GM23338 (cell line): ENCODE measurements around the gene PSMB8. TPM values are rescaled to one million over a fixed set of nuclear protein-coding genes. Genes with fewer than 3 reads are reported as not detected.

ENCODE experiments used
- ATAC-seq: fragments of 200-7000 bp; cut with Tn5 transposase; 3 replicates; pipeline ENCODE4 v1.9.1; 2020
- DNase-seq: peaks from one replicate; pipeline ENCODE4 v3.0.0-alpha.2; 2015; ENCODE audit warnings: low spot score
- H2AFZ ChIP-seq: fragments of 200-600 bp; sonication (generic); 2 replicates; pipeline ENCODE4 v1.8.0; 2016; ENCODE audit warnings: antibody characterized with exemption, mild to moderate bottlenecking, moderate library complexity
- H3F3A ChIP-seq: fragments of 200-600 bp; sonication (generic); replicated peaks from 2 replicates; pipeline ENCODE4 v1.8.0; 2017; ENCODE audit warnings: antibody characterized with exemption, mixed run types, low read depth
- H3K27ac ChIP-seq: fragments of 200-600 bp; sonication (generic); 2 replicates; pipeline ENCODE4 v1.6.1; 2016; ENCODE audit warnings: low read depth
- H3K27me3 ChIP-seq: fragments of 200-600 bp; sonication (generic); 2 replicates; pipeline ENCODE4 v1.8.0; 2016; ENCODE audit warnings: mild to moderate bottlenecking, mixed run types, moderate library complexity; ENCODE audit not compliant: insufficient read depth
- H3K36me3 ChIP-seq: fragments of 200-600 bp; sonication (generic); 2 replicates; pipeline ENCODE4 v1.8.0; 2016; ENCODE audit warnings: mild to moderate bottlenecking; ENCODE audit not compliant: insufficient read depth
- H3K4me1 ChIP-seq: fragments of 200-600 bp; sonication (generic); 2 replicates; pipeline ENCODE4 v1.8.0; 2016; ENCODE audit warnings: mild to moderate bottlenecking, moderate library complexity; ENCODE audit not compliant: insufficient read depth
- H3K4me2 ChIP-seq: fragments of 200-600 bp; sonication (generic); 2 replicates; pipeline ENCODE4 v1.7.1; 2017; ENCODE audit warnings: mixed run types
- H3K4me3 ChIP-seq: fragments of 200-600 bp; sonication (generic); 2 replicates; pipeline ENCODE4 v1.6.1; 2016; ENCODE audit warnings: mixed run types
- H3K79me2 ChIP-seq: fragments of 200-600 bp; sonication (generic); replicated peaks from 2 replicates; pipeline ENCODE4 v1.8.0; 2017; ENCODE audit warnings: mild to moderate bottlenecking; ENCODE audit not compliant: insufficient read depth
- H3K9me2 ChIP-seq: fragments of 200-600 bp; sonication (generic); 2 replicates; pipeline ENCODE4 v1.8.0; 2017; ENCODE audit not compliant: insufficient read depth
- H4K20me1 ChIP-seq: fragments of 200-600 bp; sonication (generic); replicated peaks from 2 replicates; pipeline ENCODE4 v1.8.0; 2017; ENCODE audit warnings: mild to moderate bottlenecking; ENCODE audit not compliant: insufficient read depth
- H3K27ac Mint-ChIP-seq: 2 replicates; pipeline ENCODE4 v1.8.0; 2020; ENCODE audit warnings: inconsistent platforms, mild to moderate bottlenecking, moderate library complexity, mixed read lengths
- H3K27me3 Mint-ChIP-seq: 3 replicates; pipeline ENCODE4 v1.8.0; 2022; ENCODE audit warnings: low read depth, mild to moderate bottlenecking, moderate library complexity, mixed read lengths, inconsistent platforms; ENCODE audit not compliant: insufficient read depth, poor library complexity
- H3K36me3 Mint-ChIP-seq: 3 replicates; pipeline ENCODE4 v1.8.0; 2021; ENCODE audit warnings: low read depth, mild to moderate bottlenecking, inconsistent platforms, moderate library complexity, mixed read lengths
- H3K4me1 Mint-ChIP-seq: 3 replicates; pipeline ENCODE4 v1.8.0; 2020; ENCODE audit warnings: mild to moderate bottlenecking, inconsistent platforms, mixed read lengths
- H3K4me3 Mint-ChIP-seq: 3 replicates; pipeline ENCODE4 v1.8.0; 2021; ENCODE audit warnings: moderate library complexity, mild to moderate bottlenecking, inconsistent platforms, mixed read lengths
- H3K9me3 Mint-ChIP-seq: 3 replicates; pipeline ENCODE4 v1.8.0; 2020; ENCODE audit warnings: moderate library complexity, mild to moderate bottlenecking, inconsistent platforms, mixed read lengths
- CREB1 ChIP-seq: fragments of 250-450 bp; sonication (Bioruptor Pico); IDR thresholded peaks from 2 replicates; pipeline ENCODE4 v1.5.0; 2020; ENCODE audit warnings: low read depth, mild to moderate bottlenecking, moderate library complexity
- CTCF ChIP-seq, 2 experiments: fragments of 200-600 bp in 1 of 2; sonication (generic) in 1 of 2; conservative IDR thresholded peaks; 2 replicates each; pipeline versions ENCODE4 v1.5.1 to v1.6.1; 2016 to 2017; ENCODE audit warnings: antibody characterized with exemption in 2 of 2, low read depth in 2 of 2, mild to moderate bottlenecking in 2 of 2, moderate library complexity in 1 of 2
- ETS1 ChIP-seq: IDR thresholded peaks from 2 replicates; pipeline ENCODE4 v1.6.1; 2016; ENCODE audit warnings: antibody characterized with exemption
- EZH2phosphoT487 ChIP-seq: fragments of 200-600 bp; sonication (generic); IDR thresholded peaks from one replicate; pipeline ENCODE4 v1.8.1; 2018; ENCODE audit warnings: antibody characterized with exemption; ENCODE audit not compliant: unreplicated experiment
- JUNB ChIP-seq: IDR thresholded peaks from one replicate; pipeline ENCODE4 v1.6.1; 2016; ENCODE audit warnings: antibody characterized with exemption; ENCODE audit not compliant: unreplicated experiment
- NANOG ChIP-seq: IDR thresholded peaks from 2 replicates; pipeline ENCODE4 v1.6.1; 2016; ENCODE audit warnings: antibody characterized with exemption, borderline replicate concordance
- POLR2AphosphoS5 ChIP-seq: IDR thresholded peaks from 2 replicates; pipeline ENCODE4 v1.6.1; 2016; ENCODE audit warnings: antibody characterized with exemption, low read depth
- STAT1 ChIP-seq: IDR thresholded peaks from one replicate; pipeline ENCODE4 v1.6.1; 2016; ENCODE audit warnings: antibody characterized with exemption; ENCODE audit not compliant: unreplicated experiment
- ZNF114 ChIP-seq: fragments of 250-450 bp; sonication (Bioruptor Pico); IDR thresholded peaks from 2 replicates; pipeline ENCODE4 v1.5.0; 2020; ENCODE audit warnings: mild to moderate bottlenecking, moderate library complexity
- ZNF331 ChIP-seq: fragments of 250-450 bp; sonication (Bioruptor Pico); IDR thresholded peaks from 2 replicates; pipeline ENCODE4 v1.5.0; 2020; ENCODE audit warnings: low read depth, mild to moderate bottlenecking, moderate library complexity
- ZNF462 ChIP-seq: fragments of 250-450 bp; sonication (Bioruptor Pico); IDR thresholded peaks from 2 replicates; pipeline ENCODE4 v1.5.0; 2020; ENCODE audit warnings: mild to moderate bottlenecking, moderate library complexity
- polyA plus RNA-seq: library from polyadenylated mRNA; unstranded; fragments of >200 nt; fragmentation: Nextera tagmentation; extraction: Ambion mirVana; gene quantifications from 2 replicates; pipeline ENCODE4 v1.2.1, GENCODE V29; 2016
- total RNA-seq: library from RNA; depleted of rRNA; stranded (reverse); fragments of >200 nt; shearing (Covaris generic); gene quantifications from 2 replicates; pipeline ENCODE4 v1.2.3, GENCODE V29; 2014
- TF ChIP-seq, protein P1 (sequence below): IDR thresholded peaks from one replicate; pipeline ENCODE4 v1.6.1; 2018; ENCODE audit warnings: antibody characterized with exemption; ENCODE audit not compliant: unreplicated experiment

Gene PSMB8
- total and polyA plus RNA-seq, 2 experiments from 2014 or later = 16.5 to 27.6 TPM

DNA sequence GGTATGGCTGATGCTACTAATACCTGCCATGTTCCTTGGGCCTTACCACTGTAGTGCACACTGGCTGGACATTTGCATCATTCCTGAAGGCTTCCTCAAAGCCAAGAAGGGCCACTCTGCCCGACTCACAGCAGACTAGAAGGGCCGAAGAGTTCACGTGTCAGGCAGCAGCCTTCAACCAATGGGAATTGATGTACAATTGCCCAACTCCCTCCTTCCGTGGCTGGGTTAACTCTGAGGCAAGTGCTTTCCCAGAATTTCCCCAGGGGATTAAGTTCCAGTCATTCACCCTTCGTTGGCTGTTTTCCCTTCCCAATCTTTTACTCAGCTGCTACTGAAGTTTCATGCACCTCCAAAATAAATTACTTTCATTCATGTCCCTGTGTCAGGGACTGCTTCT is 39.9 kb upstream of the PSMB8 start (continued):
- TF ChIP-seq ZNF462 (CRISPR knock-in tag) (no peak), ETS1 (no peak), JUNB (no peak), CREB1 (CRISPR knock-in tag) (no peak), EZH2phosphoT487 (no peak), ZNF114 (no peak), ZNF331 (CRISPR knock-in tag) (no peak)

DNA sequence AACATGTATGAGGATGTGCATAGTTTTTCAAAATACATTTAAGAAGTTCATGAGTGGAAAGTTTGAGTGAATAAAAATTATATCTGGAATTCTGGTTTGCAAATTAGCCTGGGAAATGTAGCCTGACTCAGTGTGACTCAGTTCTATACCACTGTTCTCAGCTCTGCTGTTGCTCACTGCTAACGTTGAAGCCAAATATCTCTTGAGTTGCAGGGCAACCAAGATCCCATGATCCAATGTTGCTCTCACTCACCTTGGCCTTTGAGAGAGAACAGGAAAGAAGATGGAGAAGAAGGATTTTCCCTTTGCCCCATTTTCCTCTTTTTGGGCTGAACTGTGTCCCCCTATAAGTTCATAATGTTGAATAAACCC is 39.0 kb upstream of the PSMB8 start:
- Mint-ChIP-seq H3K36me3 (no peaks in the 10 kb centered on the region), H3K27ac (no peak overlapping the region), H3K9me3 (no peaks in the 10 kb centered on the region), H3K4me3 (no peak overlapping the region), H3K4me1 (no peaks in the 10 kb centered on the region), H3K27me3 (peaks cover 9% of the 10 kb centered on the region)
- Histone ChIP-seq H3K4me2 (no peak overlapping the region), H3K36me3 (no peaks in the 10 kb centered on the region), H2AFZ (no peak overlapping the region), H3K79me2 (no peaks in the 10 kb centered on the region), H4K20me1 (no peaks in the 10 kb centered on the region), H3K4me3 (no peak overlapping the region), H3K27me3 (no peaks in the 10 kb centered on the region), H3K27ac (no peak overlapping the region), H3F3A (no peaks in the 10 kb centered on the region), H3K4me1 (no peaks in the 10 kb centered on the region), H3K9me2 (no peaks in the 10 kb centered on the region)
- TF ChIP-seq JUNB (no peak), POLR2AphosphoS5 (no peak), STAT1 (no peak), NANOG (no peak), CTCF (conservative IDR thresholded peaks at IDR 0.05; ENCODE audit: low read depth in 2 of 2) (no peak)
- TF ChIP-seq, protein P1, sequence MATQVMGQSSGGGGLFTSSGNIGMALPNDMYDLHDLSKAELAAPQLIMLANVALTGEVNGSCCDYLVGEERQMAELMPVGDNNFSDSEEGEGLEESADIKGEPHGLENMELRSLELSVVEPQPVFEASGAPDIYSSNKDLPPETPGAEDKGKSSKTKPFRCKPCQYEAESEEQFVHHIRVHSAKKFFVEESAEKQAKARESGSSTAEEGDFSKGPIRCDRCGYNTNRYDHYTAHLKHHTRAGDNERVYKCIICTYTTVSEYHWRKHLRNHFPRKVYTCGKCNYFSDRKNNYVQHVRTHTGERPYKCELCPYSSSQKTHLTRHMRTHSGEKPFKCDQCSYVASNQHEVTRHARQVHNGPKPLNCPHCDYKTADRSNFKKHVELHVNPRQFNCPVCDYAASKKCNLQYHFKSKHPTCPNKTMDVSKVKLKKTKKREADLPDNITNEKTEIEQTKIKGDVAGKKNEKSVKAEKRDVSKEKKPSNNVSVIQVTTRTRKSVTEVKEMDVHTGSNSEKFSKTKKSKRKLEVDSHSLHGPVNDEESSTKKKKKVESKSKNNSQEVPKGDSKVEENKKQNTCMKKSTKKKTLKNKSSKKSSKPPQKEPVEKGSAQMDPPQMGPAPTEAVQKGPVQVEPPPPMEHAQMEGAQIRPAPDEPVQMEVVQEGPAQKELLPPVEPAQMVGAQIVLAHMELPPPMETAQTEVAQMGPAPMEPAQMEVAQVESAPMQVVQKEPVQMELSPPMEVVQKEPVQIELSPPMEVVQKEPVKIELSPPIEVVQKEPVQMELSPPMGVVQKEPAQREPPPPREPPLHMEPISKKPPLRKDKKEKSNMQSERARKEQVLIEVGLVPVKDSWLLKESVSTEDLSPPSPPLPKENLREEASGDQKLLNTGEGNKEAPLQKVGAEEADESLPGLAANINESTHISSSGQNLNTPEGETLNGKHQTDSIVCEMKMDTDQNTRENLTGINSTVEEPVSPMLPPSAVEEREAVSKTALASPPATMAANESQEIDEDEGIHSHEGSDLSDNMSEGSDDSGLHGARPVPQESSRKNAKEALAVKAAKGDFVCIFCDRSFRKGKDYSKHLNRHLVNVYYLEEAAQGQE = no peak
- DNase-seq (no peak), ATAC-seq (no peak)
